Neural cell (in vitro differentiated cells): ENCODE data around the gene FBLN2. TPM values are rescaled to one million over a fixed set of nuclear protein-coding genes. Genes with fewer than 3 reads are reported as not detected.

Experiments used
- H2AFZ ChIP-seq: fragments of 200-600, 300-800 bp; sonication (generic), shearing (Covaris generic); 2 replicates; pipeline ENCODE4 v1.6.0; 2014; ENCODE audit warnings: low read depth, mild to moderate bottlenecking, antibody characterized with exemption, low read length, moderate library complexity
- H3F3A ChIP-seq: fragments of 200-600 bp; shearing (Covaris generic); 2 replicates; pipeline ENCODE4 v1.6.1; 2016; ENCODE audit warnings: mild to moderate bottlenecking, moderate library complexity, mixed read lengths, antibody characterized with exemption, low read length; ENCODE audit not compliant: insufficient read depth, poor library complexity, severe bottlenecking
- H3K27ac ChIP-seq: fragments of 200-600, 300-800 bp; sonication (generic), shearing (Covaris generic); 2 replicates; pipeline ENCODE4 v1.5.1; 2014; ENCODE audit warnings: mild to moderate bottlenecking, low read length, moderate library complexity
- H3K27me3 ChIP-seq: fragments of 300-800, 200-600 bp; sonication (generic), shearing (Covaris generic); 2 replicates; pipeline ENCODE4 v1.6.0; 2014; ENCODE audit warnings: mild to moderate bottlenecking, low read depth, low read length, moderate library complexity; ENCODE audit not compliant: insufficient read depth
- H3K36me3 ChIP-seq: fragments of 300-800, 200-600 bp; sonication (generic), shearing (Covaris generic); 2 replicates; pipeline ENCODE4 v1.5.1; 2014; ENCODE audit warnings: mild to moderate bottlenecking, antibody characterized with exemption, low read length, moderate library complexity; ENCODE audit not compliant: insufficient read depth
- H3K4me2 ChIP-seq: fragments of 300-800, 200-600 bp; sonication (generic), shearing (Covaris generic); 2 replicates; pipeline ENCODE4 v1.6.0; 2014; ENCODE audit warnings: mild to moderate bottlenecking, low read length
- H3K4me3 ChIP-seq: fragments of 300-800, 200-600 bp; sonication (generic), shearing (Covaris generic); 2 replicates; pipeline ENCODE4 v1.5.1; 2014; ENCODE audit warnings: mild to moderate bottlenecking, low read length, moderate library complexity
- H3K79me2 ChIP-seq: fragments of 200-600 bp; shearing (Covaris generic); replicated peaks from 2 replicates; pipeline ENCODE4 v1.6.0; 2014; ENCODE audit warnings: mild to moderate bottlenecking, low read length, moderate library complexity; ENCODE audit not compliant: insufficient read depth
- H3K9ac ChIP-seq: fragments of 300-800, 200-600 bp; sonication (generic), shearing (Covaris generic); 2 replicates; pipeline ENCODE4 v1.6.1; 2016; ENCODE audit warnings: mild to moderate bottlenecking, low read length, mixed read lengths
- H3K9me2 ChIP-seq: fragments of 200-600 bp; shearing (Covaris generic); 2 replicates; pipeline ENCODE4 v1.6.1; 2016; ENCODE audit warnings: mild to moderate bottlenecking, low read length, mixed read lengths; ENCODE audit not compliant: insufficient read depth
- H3K9me3 ChIP-seq: fragments of 200-600, 300-800 bp; sonication (generic), shearing (Covaris generic); 2 replicates; pipeline ENCODE4 v1.6.1; 2016; ENCODE audit warnings: mild to moderate bottlenecking, mixed run types, low read length, moderate library complexity, mixed read lengths
- H4K20me1 ChIP-seq: fragments of 200-600 bp; shearing (Covaris generic); 2 replicates; pipeline ENCODE4 v1.6.1; 2016; ENCODE audit warnings: mild to moderate bottlenecking, mixed run types; ENCODE audit not compliant: insufficient read depth
- EP300 ChIP-seq: fragments of 450-650 bp; conservative IDR thresholded peaks from 2 replicates; pipeline ENCODE4 v1.6.1; 2014; ENCODE audit warnings: antibody characterized with exemption, mild to moderate bottlenecking, moderate library complexity; ENCODE audit not compliant: poor library complexity, severe bottlenecking
- EZH2 ChIP-seq: fragments of 200-600, 300-800 bp; shearing (Covaris generic), sonication (generic); IDR thresholded peaks from 2 replicates; pipeline ENCODE4 v1.6.1; 2014; ENCODE audit warnings: antibody characterized with exemption, low read length, borderline replicate concordance, mild to moderate bottlenecking; ENCODE audit not compliant: insufficient read depth, poor library complexity, severe bottlenecking
- MXI1 ChIP-seq: fragments of 450-650 bp; conservative IDR thresholded peaks from 2 replicates; pipeline ENCODE4 v1.6.1; 2014; ENCODE audit warnings: antibody characterized with exemption, mild to moderate bottlenecking; ENCODE audit not compliant: poor library complexity, severe bottlenecking
- POLR2AphosphoS5 ChIP-seq: IDR thresholded peaks from 2 replicates; pipeline ENCODE4 v1.6.1; 2012
- RAD21 ChIP-seq: fragments of 450-650 bp; conservative IDR thresholded peaks from 2 replicates; pipeline ENCODE4 v1.6.1; 2014; ENCODE audit warnings: antibody characterized with exemption, mild to moderate bottlenecking, moderate library complexity
- REST ChIP-seq: IDR thresholded peaks from 2 replicates; pipeline ENCODE4 v1.6.1; 2012; ENCODE audit warnings: borderline replicate concordance
- SMC3 ChIP-seq: fragments of 450-650 bp; conservative IDR thresholded peaks from 2 replicates; pipeline ENCODE4 v1.6.1; 2014; ENCODE audit warnings: antibody characterized with exemption, mild to moderate bottlenecking, moderate library complexity; ENCODE audit not compliant: poor library complexity
- TAF1 ChIP-seq: IDR thresholded peaks from 2 replicates; pipeline ENCODE4 v1.6.1; 2012; ENCODE audit warnings: low read depth
- polyA plus RNA-seq: library from polyadenylated mRNA; depleted of rRNA; stranded (reverse); fragments of >200 nt; gene quantifications from 2 replicates; pipeline ENCODE4 v1.2.3, GENCODE V29; 2014
- TF ChIP-seq, protein P1 (sequence below): fragments of 450-650 bp; IDR thresholded peaks from 2 replicates; pipeline ENCODE4 v1.5.1; 2014; ENCODE audit warnings: antibody characterized with exemption, mild to moderate bottlenecking, moderate library complexity; ENCODE audit not compliant: poor library complexity, severe bottlenecking

FBLN2 gene
- polyA plus RNA-seq, 1 donor from 2014 or later = 0.37 TPM

DNA sequence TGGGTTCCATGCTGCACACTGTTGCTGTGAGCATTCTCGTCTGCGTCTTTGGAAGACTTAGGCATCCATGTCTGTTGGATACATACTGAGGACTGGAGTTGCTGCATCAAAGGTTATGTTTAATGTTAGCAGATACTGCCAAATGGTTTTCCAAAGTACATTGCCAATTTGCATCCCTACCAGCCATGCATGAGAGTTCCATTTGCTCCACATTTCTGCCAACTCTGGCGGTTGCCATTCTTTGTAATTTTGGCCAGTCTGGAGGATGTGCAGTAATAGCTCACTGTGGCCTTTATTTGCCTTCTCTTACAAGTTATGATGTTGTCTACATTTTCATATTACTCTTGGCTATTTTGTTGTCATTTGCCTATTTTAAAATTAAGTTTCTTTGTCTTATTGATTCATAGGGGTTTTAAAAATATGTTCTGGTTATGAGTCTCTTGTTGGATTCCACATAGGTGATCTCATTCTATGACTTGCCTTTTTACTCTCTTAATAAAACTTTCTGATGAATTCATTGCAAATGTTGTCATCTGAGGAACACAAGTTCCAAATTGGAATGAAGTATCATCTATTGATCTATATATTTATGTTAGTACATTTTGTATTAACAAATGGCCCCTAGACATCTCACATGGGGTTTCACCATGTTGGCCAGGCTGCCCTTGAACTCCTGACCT lies 42.1 kb downstream of the FBLN2 start:
- no peak overlapping the region for H2AFZ ChIP-seq
- no peaks in the 10 kb centered on the region for H3K36me3 ChIP-seq
- H3K27me3 ChIP-seq = no peaks in the 10 kb centered on the region
- TF ChIP-seq SMC3 = no peak
- TF ChIP-seq REST = no peak
- TF ChIP-seq, protein P1, sequence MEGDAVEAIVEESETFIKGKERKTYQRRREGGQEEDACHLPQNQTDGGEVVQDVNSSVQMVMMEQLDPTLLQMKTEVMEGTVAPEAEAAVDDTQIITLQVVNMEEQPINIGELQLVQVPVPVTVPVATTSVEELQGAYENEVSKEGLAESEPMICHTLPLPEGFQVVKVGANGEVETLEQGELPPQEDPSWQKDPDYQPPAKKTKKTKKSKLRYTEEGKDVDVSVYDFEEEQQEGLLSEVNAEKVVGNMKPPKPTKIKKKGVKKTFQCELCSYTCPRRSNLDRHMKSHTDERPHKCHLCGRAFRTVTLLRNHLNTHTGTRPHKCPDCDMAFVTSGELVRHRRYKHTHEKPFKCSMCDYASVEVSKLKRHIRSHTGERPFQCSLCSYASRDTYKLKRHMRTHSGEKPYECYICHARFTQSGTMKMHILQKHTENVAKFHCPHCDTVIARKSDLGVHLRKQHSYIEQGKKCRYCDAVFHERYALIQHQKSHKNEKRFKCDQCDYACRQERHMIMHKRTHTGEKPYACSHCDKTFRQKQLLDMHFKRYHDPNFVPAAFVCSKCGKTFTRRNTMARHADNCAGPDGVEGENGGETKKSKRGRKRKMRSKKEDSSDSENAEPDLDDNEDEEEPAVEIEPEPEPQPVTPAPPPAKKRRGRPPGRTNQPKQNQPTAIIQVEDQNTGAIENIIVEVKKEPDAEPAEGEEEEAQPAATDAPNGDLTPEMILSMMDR = no peak
- no peak for TF ChIP-seq MXI1
- no peak for TF ChIP-seq EZH2
- no peak for TF ChIP-seq TAF1
- no peaks in the 10 kb centered on the region for H3K9me2 ChIP-seq
- no peaks in the 10 kb centered on the region for H3K79me2 ChIP-seq
- H3K27ac ChIP-seq = no peak overlapping the region
- no peaks in the 10 kb centered on the region for H3K9me3 ChIP-seq
- no peak overlapping the region for H3K4me3 ChIP-seq
- no peaks in the 10 kb centered on the region for H3F3A ChIP-seq
- no peaks in the 10 kb centered on the region for H4K20me1 ChIP-seq
- no peak overlapping the region for H3K9ac ChIP-seq
- no peak overlapping the region for H3K4me2 ChIP-seq

DNA sequence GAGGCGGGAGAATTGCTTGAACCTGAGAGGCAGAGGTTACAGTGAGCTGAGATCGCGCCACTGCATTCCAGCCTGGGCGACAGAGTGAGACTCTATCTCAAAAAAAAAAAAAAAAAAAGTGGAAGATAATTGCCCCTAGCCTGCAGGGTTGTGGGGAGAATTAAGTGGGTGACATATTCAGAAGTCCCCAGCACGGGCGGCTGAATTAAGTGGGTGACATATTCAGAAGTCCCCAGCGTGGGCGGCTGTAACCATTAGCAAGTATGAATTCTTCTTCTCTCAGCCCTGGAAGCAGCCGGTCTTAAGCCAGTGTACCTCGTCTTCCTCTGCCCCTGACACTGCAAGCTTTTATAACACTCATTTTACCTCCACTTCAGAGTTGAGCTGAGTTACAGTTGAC lies 44.7 kb downstream of the FBLN2 start:
- no peaks in the 10 kb centered on the region for H3K9me2 ChIP-seq
- no peaks in the 10 kb centered on the region for H4K20me1 ChIP-seq
- H3K36me3 ChIP-seq = no peaks in the 10 kb centered on the region
- H3K27me3 ChIP-seq = no peaks in the 10 kb centered on the region
- no peak overlapping the region for H3K27ac ChIP-seq
- H3K79me2 ChIP-seq = no peaks in the 10 kb centered on the region
- TF ChIP-seq EZH2 = no peak
- TF ChIP-seq MXI1 = no peak
- TF ChIP-seq, protein P1 = no peak
- TF ChIP-seq EP300 = no peak
- no peak for TF ChIP-seq RAD21
- no peak for TF ChIP-seq REST
- TF ChIP-seq TAF1 = no peak
- TF ChIP-seq POLR2AphosphoS5 = no peak
- TF ChIP-seq SMC3 = no peak
- H3K9ac ChIP-seq = no peak overlapping the region
- no peak overlapping the region for H3K4me3 ChIP-seq
- H2AFZ ChIP-seq = no peak overlapping the region
- H3K4me2 ChIP-seq = no peak overlapping the region
- H3K9me3 ChIP-seq = no peaks in the 10 kb centered on the region
- no peaks in the 10 kb centered on the region for H3F3A ChIP-seq
